Measurements from ENCODE around the gene SLC7A11. TPM values are rescaled to one million over a fixed set of nuclear protein-coding genes. Genes with fewer than 3 reads are reported as not detected.
A peak's percentile ranks its signal among the peaks of the same experiment; 100 is the strongest.

The SLC7A11 gene
- total RNA-seq, 1 donor from 2014 or later: 10.4 TPM

DNA sequence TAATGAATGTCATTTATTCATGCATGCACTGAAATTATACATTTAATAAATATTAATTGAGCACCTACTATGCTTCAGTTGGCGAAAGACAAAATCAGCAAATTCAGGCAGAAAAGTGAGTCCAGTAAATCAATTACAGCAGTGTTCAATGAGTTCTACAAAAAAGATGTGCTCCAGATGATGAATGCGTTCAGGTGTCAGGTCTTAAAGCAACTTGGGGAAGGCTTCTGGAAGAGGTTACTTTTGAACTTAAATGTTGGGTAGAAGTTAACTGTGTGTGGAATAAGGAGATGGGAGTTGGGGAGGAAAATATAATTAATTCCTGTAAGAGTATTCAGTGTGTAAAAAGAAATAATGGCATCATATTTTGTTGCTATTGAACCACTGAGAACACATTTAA lies 79.0 kb downstream of the SLC7A11 start:
- H3K27ac Mint-ChIP-seq (ENCODE audit: unreplicated experiment): peak overlapping the region; percentile 65
- DNase-seq: no peak
- no peaks in the 10 kb centered on the region for H3K36me3 Mint-ChIP-seq (ENCODE audit: unreplicated experiment)
- peaks cover 21% of the 10 kb centered on the region for H3K4me1 Mint-ChIP-seq (ENCODE audit: low read depth, unreplicated experiment)
- H3K4me3 Mint-ChIP-seq (ENCODE audit: unreplicated experiment): no peak overlapping the region
- H3K27me3 Mint-ChIP-seq (ENCODE audit: unreplicated experiment): no peaks in the 10 kb centered on the region
- TF ChIP-seq, protein P1, sequence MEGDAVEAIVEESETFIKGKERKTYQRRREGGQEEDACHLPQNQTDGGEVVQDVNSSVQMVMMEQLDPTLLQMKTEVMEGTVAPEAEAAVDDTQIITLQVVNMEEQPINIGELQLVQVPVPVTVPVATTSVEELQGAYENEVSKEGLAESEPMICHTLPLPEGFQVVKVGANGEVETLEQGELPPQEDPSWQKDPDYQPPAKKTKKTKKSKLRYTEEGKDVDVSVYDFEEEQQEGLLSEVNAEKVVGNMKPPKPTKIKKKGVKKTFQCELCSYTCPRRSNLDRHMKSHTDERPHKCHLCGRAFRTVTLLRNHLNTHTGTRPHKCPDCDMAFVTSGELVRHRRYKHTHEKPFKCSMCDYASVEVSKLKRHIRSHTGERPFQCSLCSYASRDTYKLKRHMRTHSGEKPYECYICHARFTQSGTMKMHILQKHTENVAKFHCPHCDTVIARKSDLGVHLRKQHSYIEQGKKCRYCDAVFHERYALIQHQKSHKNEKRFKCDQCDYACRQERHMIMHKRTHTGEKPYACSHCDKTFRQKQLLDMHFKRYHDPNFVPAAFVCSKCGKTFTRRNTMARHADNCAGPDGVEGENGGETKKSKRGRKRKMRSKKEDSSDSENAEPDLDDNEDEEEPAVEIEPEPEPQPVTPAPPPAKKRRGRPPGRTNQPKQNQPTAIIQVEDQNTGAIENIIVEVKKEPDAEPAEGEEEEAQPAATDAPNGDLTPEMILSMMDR (IDR thresholded peaks at IDR 0.05; ENCODE audit: partially characterized antibody, unreplicated experiment): no peak
- H3K9me3 Mint-ChIP-seq (ENCODE audit: unreplicated experiment): no peaks in the 10 kb centered on the region

DNA sequence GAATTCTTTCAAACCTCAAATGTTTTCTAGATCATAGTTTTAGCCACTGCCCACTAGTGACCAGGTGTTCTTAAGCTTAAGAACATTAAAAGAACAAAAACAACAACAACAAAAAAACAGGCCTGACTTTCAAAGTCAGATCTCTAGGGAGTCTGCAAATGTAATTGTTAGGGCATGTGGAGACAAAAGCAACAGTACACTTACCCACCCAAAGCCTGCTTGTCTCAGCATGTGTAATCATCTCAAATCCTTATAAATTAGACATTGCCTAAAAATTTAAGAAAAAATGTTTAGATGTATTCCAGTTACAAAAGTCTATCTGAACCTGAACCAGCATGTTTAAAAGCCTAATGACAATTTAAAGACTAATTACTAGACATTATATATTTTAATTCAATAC lies 79.9 kb downstream of the SLC7A11 start:
- DNase-seq: no peak
- no peaks in the 10 kb centered on the region for H3K27me3 Mint-ChIP-seq (ENCODE audit: unreplicated experiment)
- no peaks in the 10 kb centered on the region for H3K36me3 Mint-ChIP-seq (ENCODE audit: unreplicated experiment)

DNA sequence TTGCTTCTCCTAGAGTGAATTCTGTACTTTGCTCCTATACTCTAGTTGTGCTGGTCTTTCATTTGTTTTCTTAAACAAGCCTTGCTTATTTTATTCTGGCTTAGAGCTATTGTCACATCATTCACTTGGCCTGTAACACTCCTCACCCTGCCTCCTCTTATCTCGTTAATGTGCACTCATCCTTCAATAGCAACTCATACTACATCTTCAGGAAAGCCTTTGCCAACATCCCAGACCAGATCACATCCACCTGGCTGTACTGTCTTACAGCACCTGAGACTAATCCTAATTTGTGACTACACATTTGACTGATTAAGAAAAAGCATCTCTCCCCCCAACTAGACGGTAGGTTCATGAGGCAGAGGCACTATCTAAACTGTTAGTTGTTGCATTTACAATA lies 80.8 kb downstream of the SLC7A11 start:
- H3K36me3 Mint-ChIP-seq (ENCODE audit: unreplicated experiment): no peaks in the 10 kb centered on the region
- H3K4me3 Mint-ChIP-seq (ENCODE audit: unreplicated experiment): no peak overlapping the region
- peak overlapping the region; percentile 3 for H3K27ac Mint-ChIP-seq (ENCODE audit: unreplicated experiment)
- H3K27me3 Mint-ChIP-seq (ENCODE audit: unreplicated experiment): no peaks in the 10 kb centered on the region
- no peak for DNase-seq
- peaks cover 21% of the 10 kb centered on the region for H3K4me1 Mint-ChIP-seq (ENCODE audit: low read depth, unreplicated experiment)
- TF ChIP-seq, protein P1 (IDR thresholded peaks at IDR 0.05; ENCODE audit: partially characterized antibody, unreplicated experiment): no peak
- H3K9me3 Mint-ChIP-seq (ENCODE audit: unreplicated experiment): no peaks in the 10 kb centered on the region

More for the DNA sequence above, 79.9 kb downstream of the SLC7A11 start:
- TF ChIP-seq, protein P1 (IDR thresholded peaks at IDR 0.05; ENCODE audit: partially characterized antibody, unreplicated experiment): no peak
- Mint-ChIP-seq H3K27ac (ENCODE audit: unreplicated experiment) (no peak overlapping the region), H3K4me1 (ENCODE audit: low read depth, unreplicated experiment) (peaks cover 21% of the 10 kb centered on the region), H3K9me3 (ENCODE audit: unreplicated experiment) (no peaks in the 10 kb centered on the region), H3K4me3 (ENCODE audit: unreplicated experiment) (no peak overlapping the region)

DNA sequence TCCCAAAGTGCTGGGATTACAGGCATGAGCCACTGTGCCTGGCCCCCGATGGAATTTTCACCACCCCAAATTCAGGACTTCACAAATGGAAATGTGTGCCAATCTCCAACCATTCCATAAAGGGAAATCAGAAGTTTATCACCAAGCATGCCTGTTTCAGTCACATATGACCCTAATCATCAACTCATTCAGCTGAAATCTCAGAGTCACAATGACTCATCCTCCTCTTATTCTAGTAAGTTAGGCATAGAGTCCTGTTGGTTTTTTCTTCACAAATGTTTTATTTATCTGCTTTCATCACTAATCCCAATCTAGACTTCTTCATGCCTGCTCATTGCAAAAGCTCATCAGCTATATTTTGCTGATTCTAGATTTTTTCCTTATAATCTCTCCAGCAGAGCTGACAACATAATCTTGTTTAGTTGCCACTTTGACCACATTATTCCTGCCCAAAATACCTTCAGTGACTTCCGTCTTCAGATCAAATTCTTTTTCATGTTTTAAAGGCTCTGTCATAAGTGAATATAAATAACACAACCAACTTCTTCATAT lies 83.3 kb downstream of the SLC7A11 start:
- no peak for DNase-seq
- H3K4me3 Mint-ChIP-seq (ENCODE audit: unreplicated experiment): no peak overlapping the region
- no peak overlapping the region for H3K27ac Mint-ChIP-seq (ENCODE audit: unreplicated experiment)
- H3K36me3 Mint-ChIP-seq (ENCODE audit: unreplicated experiment): no peaks in the 10 kb centered on the region
- peaks cover 14% of the 10 kb centered on the region for H3K4me1 Mint-ChIP-seq (ENCODE audit: low read depth, unreplicated experiment)
- no peaks in the 10 kb centered on the region for H3K9me3 Mint-ChIP-seq (ENCODE audit: unreplicated experiment)
- TF ChIP-seq, protein P1 (IDR thresholded peaks at IDR 0.05; ENCODE audit: partially characterized antibody, unreplicated experiment): no peak
- no peaks in the 10 kb centered on the region for H3K27me3 Mint-ChIP-seq (ENCODE audit: unreplicated experiment)

DNA sequence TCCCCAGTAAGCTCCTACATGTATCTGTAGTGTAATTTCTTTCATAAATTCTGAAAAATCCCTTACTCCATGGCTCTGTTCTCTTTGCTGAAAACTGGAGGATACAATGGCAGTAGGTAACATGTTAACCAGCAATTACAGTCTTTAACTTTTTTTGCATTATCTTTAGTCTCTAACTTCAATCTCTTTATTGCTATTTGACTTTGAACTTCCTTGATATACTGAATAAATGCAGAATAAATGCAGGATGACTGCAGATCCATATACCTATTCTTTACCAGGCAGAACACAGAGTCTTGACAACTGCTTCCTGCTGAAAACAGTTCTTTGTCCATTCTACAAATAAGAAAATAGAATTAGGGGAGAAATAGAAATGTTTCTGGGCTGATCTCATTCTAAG lies 101.3 kb downstream of the SLC7A11 start:
- Mint-ChIP-seq H3K9me3 (ENCODE audit: unreplicated experiment) (no peaks in the 10 kb centered on the region), H3K36me3 (ENCODE audit: unreplicated experiment) (no peaks in the 10 kb centered on the region), H3K4me3 (ENCODE audit: unreplicated experiment) (no peak overlapping the region), H3K27ac (ENCODE audit: unreplicated experiment) (no peak overlapping the region), H3K4me1 (ENCODE audit: low read depth, unreplicated experiment) (peaks cover 11% of the 10 kb centered on the region), H3K27me3 (ENCODE audit: unreplicated experiment) (no peaks in the 10 kb centered on the region)
- no peak for DNase-seq
- TF ChIP-seq, protein P1 (IDR thresholded peaks at IDR 0.05; ENCODE audit: partially characterized antibody, unreplicated experiment): no peak
